AG10803 (cell line): ENCODE data around the gene IGF2BP1.

Experiments
- DNase-seq: peaks from one replicate; pipeline ENCODE4 v3.0.0; 2010; ENCODE audit warnings: low read depth
- H3K4me3 ChIP-seq: 2 replicates; pipeline ENCODE4 v1.5.1; 2011; ENCODE audit warnings: mild to moderate bottlenecking, low read length, control low read depth
- CTCF ChIP-seq: conservative IDR thresholded peaks from 2 replicates; pipeline ENCODE4 v1.5.1; 2011; ENCODE audit warnings: mild to moderate bottlenecking, low read length, control low read depth, inconsistent platforms

IGF2BP1 gene

GRCh38 chr17:49085565-49086315 is 88.6 kb downstream of the IGF2BP1 start:
- no peak for DNase-seq
- H3K4me3 ChIP-seq = no peak overlapping the region
- no peak for TF ChIP-seq CTCF

GRCh38 chr17:49086316-49086605 is 89.1 kb downstream of the IGF2BP1 start:
- no peak overlapping the region for H3K4me3 ChIP-seq
- TF ChIP-seq CTCF = no peak
- DNase-seq = no peak

- no peak for TF ChIP-seq CTCF
- H3K4me3 ChIP-seq = no peak overlapping the region
- no peak for DNase-seq
Observed at GRCh38 chr17:49086649-49087048, 89.5 kb downstream of the IGF2BP1 start.

GRCh38 chr17:49089094-49089493 is 91.9 kb downstream of the IGF2BP1 start:
- no peak overlapping the region for H3K4me3 ChIP-seq
- no peak for TF ChIP-seq CTCF
- no peak for DNase-seq

- no peak for TF ChIP-seq CTCF
- H3K4me3 ChIP-seq = no peak overlapping the region
- DNase-seq = no peak
Observed at GRCh38 chr17:49090878-49091594, 93.9 kb downstream of the IGF2BP1 start.

- no peak for TF ChIP-seq CTCF
- H3K4me3 ChIP-seq = no peak overlapping the region
- no peak for DNase-seq
Observed at GRCh38 chr17:49093131-49093530, 95.9 kb downstream of the IGF2BP1 start.

GRCh38 chr17:49100601-49101000 is 103.4 kb downstream of the IGF2BP1 start:
- no peak overlapping the region for H3K4me3 ChIP-seq
- no peak for TF ChIP-seq CTCF
- no peak for DNase-seq
